OCI-LY3 (cell line): ENCODE measurements around the gene CDCP1.

ENCODE experiments used
- EZH2phosphoT487 ChIP-seq: fragments of 200-600 bp; shearing (Covaris generic); IDR thresholded peaks from 2 replicates; pipeline ENCODE4 v1.6.1; 2018; ENCODE audit warnings: antibody characterized with exemption, mixed run types, low read depth
- TF ChIP-seq, protein P1 (sequence below): fragments of 200-600, 300-600 bp; sonication (generic); IDR thresholded peaks from 2 replicates; pipeline ENCODE4 v1.5.1; 2014; ENCODE audit warnings: antibody characterized with exemption, low read length, low read depth

DNA sequence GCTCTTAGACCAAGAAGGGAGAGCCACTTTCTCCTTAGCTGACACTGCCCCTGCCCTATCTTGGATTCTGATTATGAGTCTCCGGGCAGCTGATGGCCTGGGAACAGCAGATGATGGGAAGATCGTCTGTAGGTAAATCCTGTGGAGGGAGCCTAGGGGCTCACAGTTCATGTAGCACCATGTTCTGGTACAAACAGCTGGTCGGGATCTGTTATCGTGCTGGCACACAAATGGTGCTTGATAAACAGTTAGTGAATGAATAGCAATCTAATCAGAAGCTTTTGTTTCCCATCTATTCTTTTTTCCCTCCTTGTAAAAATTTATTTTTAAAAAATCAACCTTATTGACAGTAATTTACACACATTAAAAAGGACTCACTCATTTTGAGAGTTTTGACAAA lies 26.8 kb downstream of the CDCP1 start:
- TF ChIP-seq, protein P1, sequence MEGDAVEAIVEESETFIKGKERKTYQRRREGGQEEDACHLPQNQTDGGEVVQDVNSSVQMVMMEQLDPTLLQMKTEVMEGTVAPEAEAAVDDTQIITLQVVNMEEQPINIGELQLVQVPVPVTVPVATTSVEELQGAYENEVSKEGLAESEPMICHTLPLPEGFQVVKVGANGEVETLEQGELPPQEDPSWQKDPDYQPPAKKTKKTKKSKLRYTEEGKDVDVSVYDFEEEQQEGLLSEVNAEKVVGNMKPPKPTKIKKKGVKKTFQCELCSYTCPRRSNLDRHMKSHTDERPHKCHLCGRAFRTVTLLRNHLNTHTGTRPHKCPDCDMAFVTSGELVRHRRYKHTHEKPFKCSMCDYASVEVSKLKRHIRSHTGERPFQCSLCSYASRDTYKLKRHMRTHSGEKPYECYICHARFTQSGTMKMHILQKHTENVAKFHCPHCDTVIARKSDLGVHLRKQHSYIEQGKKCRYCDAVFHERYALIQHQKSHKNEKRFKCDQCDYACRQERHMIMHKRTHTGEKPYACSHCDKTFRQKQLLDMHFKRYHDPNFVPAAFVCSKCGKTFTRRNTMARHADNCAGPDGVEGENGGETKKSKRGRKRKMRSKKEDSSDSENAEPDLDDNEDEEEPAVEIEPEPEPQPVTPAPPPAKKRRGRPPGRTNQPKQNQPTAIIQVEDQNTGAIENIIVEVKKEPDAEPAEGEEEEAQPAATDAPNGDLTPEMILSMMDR: no peak
- TF ChIP-seq EZH2phosphoT487: no peak
